OCI-LY7 (cell line): Measurements from ENCODE around the gene RHEX.

Experiments used
- CTCF ChIP-seq: fragments of 200-600 bp; sonication (generic); conservative IDR thresholded peaks from 2 replicates; pipeline ENCODE4 v1.5.1; 2014; ENCODE audit warnings: mild to moderate bottlenecking, antibody characterized with exemption, low read length, moderate library complexity, mixed read lengths
- EZH2phosphoT487 ChIP-seq: fragments of 200-600 bp; sonication (generic); IDR thresholded peaks from 2 replicates; pipeline ENCODE4 v1.6.1; 2018; ENCODE audit warnings: low read depth, borderline replicate concordance, mild to moderate bottlenecking, mixed run types, antibody characterized with exemption, low read length, moderate library complexity, mixed read lengths

- TF ChIP-seq CTCF (no peak), EZH2phosphoT487 (no peak)
Observed at GRCh38 chr1:206114692-206115640, 62.0 kb downstream of the RHEX start.
